Peyer's patch (tissue), 4 donors: ENCODE measurements around the gene ARHGAP19.

Experiments
- POLR2A ChIP-seq, 2 donors: fragments of 450-650 bp; IDR thresholded peaks; one replicate each; pipeline ENCODE4 v1.5.1; 2017; ENCODE audit warnings: antibody characterized with exemption in 2 of 2, mild to moderate bottlenecking in 2 of 2, moderate library complexity in 2 of 2
- TF ChIP-seq, protein P1 (sequence below), 6 experiments: fragments of 450-650 bp in 4 of 6; fragments of 200-600 bp in 2 of 6; sonication (generic) in 1 of 6; IDR thresholded peaks; one replicate each; pipeline ENCODE4 v1.5.1; 2017 to 2019; ENCODE audit warnings: antibody characterized with exemption in 6 of 6, mild to moderate bottlenecking in 3 of 6, moderate library complexity in 1 of 6

DNA sequence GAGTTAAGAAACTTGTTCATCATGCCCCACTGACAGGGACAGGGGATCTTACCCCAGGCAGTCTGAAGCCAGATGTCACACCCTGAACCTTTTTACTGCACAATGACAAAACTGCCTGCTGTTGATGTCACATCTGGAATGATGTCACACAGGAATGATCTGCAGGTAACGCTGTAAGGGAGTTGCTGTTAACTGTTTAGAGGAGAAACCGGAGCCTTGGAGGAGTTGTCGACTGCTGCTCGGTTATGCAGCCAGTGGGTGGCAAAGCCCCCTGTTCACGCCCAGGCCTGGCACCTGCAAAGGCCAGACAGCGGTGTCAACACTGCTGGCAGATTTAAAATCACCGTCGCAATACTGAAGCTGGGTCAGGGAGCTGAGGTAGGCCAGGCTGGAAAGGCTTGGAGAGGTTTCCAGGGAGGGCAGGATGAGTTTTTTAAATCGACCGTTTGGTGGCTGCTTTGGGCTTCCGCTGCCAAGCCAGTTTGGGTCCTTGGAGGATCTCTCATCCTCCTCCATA, 96.7 kb downstream of the ARHGAP19 start:
- TF ChIP-seq, protein P1, sequence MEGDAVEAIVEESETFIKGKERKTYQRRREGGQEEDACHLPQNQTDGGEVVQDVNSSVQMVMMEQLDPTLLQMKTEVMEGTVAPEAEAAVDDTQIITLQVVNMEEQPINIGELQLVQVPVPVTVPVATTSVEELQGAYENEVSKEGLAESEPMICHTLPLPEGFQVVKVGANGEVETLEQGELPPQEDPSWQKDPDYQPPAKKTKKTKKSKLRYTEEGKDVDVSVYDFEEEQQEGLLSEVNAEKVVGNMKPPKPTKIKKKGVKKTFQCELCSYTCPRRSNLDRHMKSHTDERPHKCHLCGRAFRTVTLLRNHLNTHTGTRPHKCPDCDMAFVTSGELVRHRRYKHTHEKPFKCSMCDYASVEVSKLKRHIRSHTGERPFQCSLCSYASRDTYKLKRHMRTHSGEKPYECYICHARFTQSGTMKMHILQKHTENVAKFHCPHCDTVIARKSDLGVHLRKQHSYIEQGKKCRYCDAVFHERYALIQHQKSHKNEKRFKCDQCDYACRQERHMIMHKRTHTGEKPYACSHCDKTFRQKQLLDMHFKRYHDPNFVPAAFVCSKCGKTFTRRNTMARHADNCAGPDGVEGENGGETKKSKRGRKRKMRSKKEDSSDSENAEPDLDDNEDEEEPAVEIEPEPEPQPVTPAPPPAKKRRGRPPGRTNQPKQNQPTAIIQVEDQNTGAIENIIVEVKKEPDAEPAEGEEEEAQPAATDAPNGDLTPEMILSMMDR (IDR thresholded peaks at IDR 0.05): no peak
- TF ChIP-seq POLR2A (IDR thresholded peaks at IDR 0.05): no peak
